Bronchial epithelial cell (primary cell): ENCODE results near the gene PSPC1. TPM values are rescaled to one million over a fixed set of nuclear protein-coding genes. Genes with fewer than 3 reads are reported as not detected.

Experiments
- DNase-seq: peaks from one replicate; pipeline ENCODE4 v3.0.0-alpha.2; 2010; ENCODE audit warnings: low read depth
- FAIRE-seq: peaks from 2 replicates; lab custom pipeline; 2011; peaks lifted over from hg19 to GRCh38; lab: Jason Lieb, UNC
- H3K27me3 ChIP-seq: 2 replicates; pipeline ENCODE4 v1.5.1; 2011; ENCODE audit warnings: low read length; ENCODE audit not compliant: control insufficient read depth, insufficient read depth
- H3K36me3 ChIP-seq: 2 replicates; pipeline ENCODE4 v1.5.1; 2011; ENCODE audit warnings: low read length; ENCODE audit not compliant: control insufficient read depth, insufficient read depth
- H3K4me3 ChIP-seq: 2 replicates; pipeline ENCODE4 v1.5.1; 2011; ENCODE audit warnings: mild to moderate bottlenecking, low read depth, low read length, control low read depth
- total RNA-seq: library from RNA; depleted of rRNA; stranded (reverse); fragments of >200 nt; gene quantifications from 2 replicates; pipeline ENCODE4 v1.2.1, GENCODE V29; 2014
- TF ChIP-seq, protein P1 (sequence below): IDR thresholded peaks from 2 replicates; pipeline ENCODE4 v1.5.1; 2011; ENCODE audit warnings: mild to moderate bottlenecking, moderate library complexity, low read length, control low read depth, inconsistent platforms; ENCODE audit not compliant: insufficient read depth, severe bottlenecking

The PSPC1 gene
- total RNA-seq, 1 donor from 2014 or later, result 37.4 TPM

DNA sequence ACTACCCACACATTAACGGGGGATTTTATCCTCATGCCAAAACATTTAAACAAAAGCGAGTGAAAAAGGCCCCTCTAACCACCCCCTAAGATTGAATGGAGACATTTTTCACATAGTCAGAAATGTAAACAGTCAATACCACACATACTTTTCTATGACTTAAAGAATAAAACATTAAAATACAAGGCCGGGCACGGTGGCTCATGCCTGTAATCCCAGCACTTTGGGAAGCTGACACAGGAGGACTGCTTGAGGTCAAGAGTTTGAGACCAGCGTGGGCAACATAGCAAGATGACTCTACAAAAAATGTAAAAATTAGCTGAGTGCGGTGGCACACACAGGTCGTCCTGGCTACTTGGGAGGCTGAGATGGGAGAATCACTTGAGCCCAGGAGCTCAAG is 102.0 kb downstream of the PSPC1 start:
- H3K36me3 ChIP-seq, result peaks cover 3% of the 10 kb centered on the region
- no peak overlapping the region for H3K4me3 ChIP-seq
- FAIRE-seq (no peak), DNase-seq (no peak)
- H3K27me3 ChIP-seq, result no peaks in the 10 kb centered on the region
- TF ChIP-seq, protein P1, sequence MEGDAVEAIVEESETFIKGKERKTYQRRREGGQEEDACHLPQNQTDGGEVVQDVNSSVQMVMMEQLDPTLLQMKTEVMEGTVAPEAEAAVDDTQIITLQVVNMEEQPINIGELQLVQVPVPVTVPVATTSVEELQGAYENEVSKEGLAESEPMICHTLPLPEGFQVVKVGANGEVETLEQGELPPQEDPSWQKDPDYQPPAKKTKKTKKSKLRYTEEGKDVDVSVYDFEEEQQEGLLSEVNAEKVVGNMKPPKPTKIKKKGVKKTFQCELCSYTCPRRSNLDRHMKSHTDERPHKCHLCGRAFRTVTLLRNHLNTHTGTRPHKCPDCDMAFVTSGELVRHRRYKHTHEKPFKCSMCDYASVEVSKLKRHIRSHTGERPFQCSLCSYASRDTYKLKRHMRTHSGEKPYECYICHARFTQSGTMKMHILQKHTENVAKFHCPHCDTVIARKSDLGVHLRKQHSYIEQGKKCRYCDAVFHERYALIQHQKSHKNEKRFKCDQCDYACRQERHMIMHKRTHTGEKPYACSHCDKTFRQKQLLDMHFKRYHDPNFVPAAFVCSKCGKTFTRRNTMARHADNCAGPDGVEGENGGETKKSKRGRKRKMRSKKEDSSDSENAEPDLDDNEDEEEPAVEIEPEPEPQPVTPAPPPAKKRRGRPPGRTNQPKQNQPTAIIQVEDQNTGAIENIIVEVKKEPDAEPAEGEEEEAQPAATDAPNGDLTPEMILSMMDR, result no peak

DNA sequence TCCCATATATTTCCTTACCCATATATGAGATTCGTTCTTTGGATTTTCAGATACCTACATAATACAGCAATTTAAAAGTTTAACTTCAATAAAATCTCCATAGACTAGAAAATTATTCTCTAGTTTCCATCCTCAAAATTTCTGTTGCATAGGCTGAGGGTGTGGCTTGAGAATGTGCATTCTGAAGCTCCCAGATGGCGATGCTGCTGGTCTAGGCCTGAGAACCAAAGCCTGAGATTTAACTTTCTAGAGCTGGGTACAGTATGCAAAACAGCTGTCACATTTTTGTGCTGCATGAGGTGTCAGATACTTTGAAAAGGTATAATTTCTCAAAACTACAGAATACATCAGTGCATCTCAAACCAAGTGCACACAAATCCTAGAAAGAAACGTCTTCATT is 106.6 kb downstream of the PSPC1 start:
- Histone ChIP-seq H3K4me3 (no peak overlapping the region), H3K27me3 (no peaks in the 10 kb centered on the region), H3K36me3 (peaks cover 10% of the 10 kb centered on the region)
- DNase-seq, result no peak
- no peak for FAIRE-seq
- TF ChIP-seq, protein P1, result no peak

DNA sequence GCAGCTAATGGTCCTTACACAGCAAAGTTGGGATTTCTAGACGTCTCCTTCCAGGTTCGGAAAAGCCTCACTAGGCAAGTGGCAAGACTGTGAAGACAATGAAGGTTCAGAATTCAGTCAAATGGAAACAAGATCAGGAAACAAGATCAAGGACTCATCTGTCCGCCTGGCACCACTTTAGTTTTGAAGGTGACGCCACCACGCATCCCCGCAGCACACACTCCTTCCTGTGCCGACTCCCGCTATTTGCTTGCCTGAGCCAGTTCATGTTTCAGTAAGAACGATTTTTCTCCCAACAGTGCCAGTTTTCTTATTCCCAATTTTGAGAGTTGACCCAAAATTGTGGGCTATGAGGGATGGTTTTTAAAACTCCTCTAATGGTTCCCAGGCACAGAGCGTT is 107.8 kb downstream of the PSPC1 start:
- DNase-seq, result no peak
- no peak overlapping the region for H3K4me3 ChIP-seq
- TF ChIP-seq, protein P1, result no peak
- no peaks in the 10 kb centered on the region for H3K27me3 ChIP-seq
- no peak for FAIRE-seq
- peaks cover 15% of the 10 kb centered on the region for H3K36me3 ChIP-seq

DNA sequence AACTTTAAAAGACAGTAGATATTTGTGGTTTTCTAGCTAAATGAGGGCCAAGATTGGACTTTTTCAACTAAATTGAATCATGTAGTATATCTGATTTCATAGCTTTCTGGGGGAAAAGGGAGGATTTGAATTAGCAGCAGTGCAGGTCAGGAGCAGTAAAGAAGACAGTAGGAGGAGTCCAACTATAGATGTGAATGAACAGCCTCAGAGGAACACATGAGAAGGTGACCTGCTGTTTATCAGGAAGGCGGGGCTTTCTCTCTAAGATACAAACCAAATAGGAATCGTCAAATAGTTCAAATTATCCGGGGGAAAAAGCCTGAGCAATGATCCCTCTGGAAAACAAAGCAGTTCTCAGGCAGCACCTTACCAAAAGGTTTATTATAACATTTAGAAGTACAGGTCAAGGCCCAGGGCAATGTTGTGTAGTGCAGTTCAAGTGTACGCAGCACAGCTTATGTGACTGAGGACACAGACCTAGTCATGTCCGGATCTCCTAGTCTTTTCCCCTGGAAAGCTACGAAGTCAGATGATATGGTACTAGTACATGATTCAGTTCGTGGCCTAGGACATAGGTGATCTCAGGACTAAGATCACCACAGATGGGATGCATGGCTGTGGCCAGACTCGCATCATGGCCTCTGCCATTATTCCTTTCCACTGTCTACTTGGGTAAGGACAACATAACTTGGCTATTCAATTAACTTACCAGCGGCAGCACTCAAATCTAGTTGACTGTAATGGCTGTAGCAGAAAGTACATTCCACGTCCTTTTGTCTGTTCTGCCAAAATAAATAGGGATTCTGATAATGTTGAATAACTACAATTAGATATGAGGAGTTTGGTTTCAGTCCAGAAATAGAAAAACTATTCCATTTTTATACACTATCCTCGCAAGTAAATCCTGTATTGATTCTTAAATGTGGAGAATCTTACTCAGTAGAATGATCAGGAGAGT is 109.0 kb downstream of the PSPC1 start:
- Histone ChIP-seq H3K4me3 (no peak overlapping the region), H3K27me3 (no peaks in the 10 kb centered on the region), H3K36me3 (peaks cover 18% of the 10 kb centered on the region)
- TF ChIP-seq, protein P1, result no peak
- DNase-seq, result no peak
- peak; percentile 47 for FAIRE-seq

DNA sequence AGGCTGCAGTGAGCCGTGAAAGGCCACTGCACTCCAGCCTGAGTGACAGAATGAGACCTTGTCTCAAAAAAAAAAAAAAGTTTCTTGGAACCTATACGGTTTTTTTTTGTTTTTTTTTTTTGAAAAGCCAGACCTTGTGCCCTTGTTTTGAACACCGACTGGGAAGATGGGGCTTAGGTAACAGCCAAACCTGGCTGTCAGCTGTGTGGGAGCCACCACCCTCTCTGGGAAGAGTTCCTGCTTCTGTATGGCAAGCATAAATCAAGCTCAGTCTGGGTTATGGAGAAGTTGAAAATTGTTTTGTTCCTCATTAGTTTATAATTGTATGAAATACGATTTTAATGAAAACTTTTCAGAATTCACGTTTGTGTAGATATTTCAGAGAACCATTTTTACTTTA is 109.8 kb downstream of the PSPC1 start:
- Histone ChIP-seq H3K36me3 (peaks cover 17% of the 10 kb centered on the region), H3K27me3 (no peaks in the 10 kb centered on the region), H3K4me3 (no peak overlapping the region)
- DNase-seq (no peak), FAIRE-seq (no peak)
- TF ChIP-seq, protein P1, result no peak
